Keratinocyte (primary cell): ENCODE results near the gene HORMAD2.

Source experiments
- CTCF ChIP-seq, 3 experiments: IDR thresholded peaks in 1 of 3; conservative IDR thresholded peaks in 1 of 3; optimal IDR thresholded peaks in 1 of 3; 2 replicates in 2 of 3; 3 replicates in 1 of 3; pipeline versions ENCODE3 to v1.5.1; 2011; ENCODE audit warnings: low read length in 3 of 3, mild to moderate bottlenecking in 3 of 3, moderate library complexity in 2 of 3, control low read depth in 1 of 3, inconsistent platforms in 1 of 3; ENCODE audit not compliant: insufficient read depth in 2 of 3; ENCODE audit errors: extremely low read depth in 1 of 3
- EZH2 ChIP-seq: IDR thresholded peaks from one replicate; pipeline ENCODE4 v1.6.1; 2012; ENCODE audit warnings: inconsistent platforms, mild to moderate bottlenecking, low read length, moderate library complexity

- TF ChIP-seq CTCF (optimal IDR thresholded peaks at IDR 0.05 in 1 of 3, IDR thresholded peaks at IDR 0.05 in 1 of 3, conservative IDR thresholded peaks at IDR 0.05 in 1 of 3; ENCODE audit: extremely low read depth in 1 of 3, insufficient read depth in 2 of 3, low read length in 3 of 3) (no peak), EZH2 (no peak)
Observed at GRCh38 chr22:30033137-30033536, 47.1 kb upstream of the HORMAD2 start.
